SJSA1 (cell line): ENCODE measurements around the gene AMH. TPM values are rescaled to one million over a fixed set of nuclear protein-coding genes. Genes with fewer than 3 reads are reported as not detected.

ENCODE experiments used
- DNase-seq, 2 experiments: peaks; one replicate each; pipeline ENCODE4 v3.0.0-alpha.2; 2015 to 2020; ENCODE audit warnings: low spot score in 2 of 2, low read depth in 1 of 2
- H3K27ac ChIP-seq: fragments of 250-450 bp; sonication (Bioruptor Pico); 2 replicates; pipeline ENCODE4 v1.5.1; 2020; ENCODE audit warnings: mild to moderate bottlenecking, moderate library complexity
- H3K27me3 ChIP-seq: fragments of 250-450 bp; sonication (Bioruptor Pico); replicated peaks from 2 replicates; pipeline ENCODE4 v1.5.1; 2020; ENCODE audit warnings: mild to moderate bottlenecking, moderate library complexity
- H3K36me3 ChIP-seq: fragments of 250-450 bp; sonication (Bioruptor Pico); 2 replicates; pipeline ENCODE4 v1.5.1; 2020; ENCODE audit warnings: mild to moderate bottlenecking
- H3K4me1 ChIP-seq: fragments of 250-450 bp; sonication (Bioruptor Pico); replicated peaks from 2 replicates; pipeline ENCODE4 v1.6.1; 2021; ENCODE audit warnings: mild to moderate bottlenecking
- H3K4me3 ChIP-seq: fragments of 250-450 bp; sonication (Bioruptor Pico); 2 replicates; pipeline ENCODE4 v1.5.1; 2020; ENCODE audit warnings: mild to moderate bottlenecking
- H3K9me3 ChIP-seq: fragments of 250-450 bp; sonication (Bioruptor Pico); replicated peaks from 2 replicates; pipeline ENCODE4 v1.5.1; 2020; ENCODE audit warnings: mild to moderate bottlenecking
- total RNA-seq: library from RNA; depleted of rRNA; stranded (reverse); fragments of >200 nt; shearing (Covaris generic); gene quantifications from 2 replicates; pipeline ENCODE4 v1.2.3, GENCODE V29; 2014

Gene AMH
- total RNA-seq, 1 experiment from 2014 or later = 0.58 TPM

GRCh38 chr19:2212861-2213711, 36.0 kb upstream of the AMH start:
- no peaks in the 10 kb centered on the region for H3K27me3 ChIP-seq
- no peaks in the 10 kb centered on the region for H3K9me3 ChIP-seq
- no peak overlapping the region for H3K27ac ChIP-seq
- no peaks in the 10 kb centered on the region for H3K4me1 ChIP-seq
- no peak overlapping the region for H3K4me3 ChIP-seq
- peaks cover 98% of the 10 kb centered on the region for H3K36me3 ChIP-seq
- DNase-seq = no peak

DNA sequence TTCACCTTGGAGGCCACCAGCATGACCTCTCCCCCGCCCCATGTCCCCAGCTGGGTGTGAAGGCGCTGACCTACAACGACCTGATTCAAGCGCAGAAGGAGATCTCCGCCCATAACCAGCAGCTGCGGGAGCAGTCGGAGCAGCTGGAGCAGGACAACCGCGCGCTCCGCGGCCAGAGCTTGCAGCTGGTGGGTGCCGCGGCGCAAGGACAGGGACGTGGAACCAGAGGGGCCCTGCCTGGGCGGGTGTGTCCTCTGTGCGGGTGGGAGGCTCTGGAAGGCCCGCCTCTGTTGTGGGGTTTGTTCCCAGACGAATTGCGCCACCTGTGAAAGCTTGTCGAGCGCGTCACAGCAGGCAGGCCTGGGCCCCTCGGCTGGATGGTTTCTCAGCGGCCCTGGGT, 35.3 kb upstream of the AMH start:
- H3K36me3 ChIP-seq = peaks cover 95% of the 10 kb centered on the region
- H3K4me3 ChIP-seq = no peak overlapping the region
- no peak overlapping the region for H3K27ac ChIP-seq
- no peaks in the 10 kb centered on the region for H3K27me3 ChIP-seq
- no peaks in the 10 kb centered on the region for H3K9me3 ChIP-seq
- H3K4me1 ChIP-seq = no peaks in the 10 kb centered on the region
- DNase-seq = no peak

- Histone ChIP-seq H3K4me1 (no peaks in the 10 kb centered on the region), H3K4me3 (no peak overlapping the region), H3K36me3 (peaks cover 95% of the 10 kb centered on the region), H3K9me3 (no peaks in the 10 kb centered on the region), H3K27ac (no peak overlapping the region), H3K27me3 (no peaks in the 10 kb centered on the region)
- DNase-seq = no peak
Observed at GRCh38 chr19:2214251-2214650, 34.9 kb upstream of the AMH start.

GRCh38 chr19:2215281-2215751, 33.8 kb upstream of the AMH start:
- peaks cover 97% of the 10 kb centered on the region for H3K36me3 ChIP-seq
- no peak for DNase-seq
- H3K27me3 ChIP-seq = no peaks in the 10 kb centered on the region
- H3K27ac ChIP-seq = no peak overlapping the region
- no peaks in the 10 kb centered on the region for H3K4me1 ChIP-seq
- no peaks in the 10 kb centered on the region for H3K9me3 ChIP-seq
- no peak overlapping the region for H3K4me3 ChIP-seq

DNA sequence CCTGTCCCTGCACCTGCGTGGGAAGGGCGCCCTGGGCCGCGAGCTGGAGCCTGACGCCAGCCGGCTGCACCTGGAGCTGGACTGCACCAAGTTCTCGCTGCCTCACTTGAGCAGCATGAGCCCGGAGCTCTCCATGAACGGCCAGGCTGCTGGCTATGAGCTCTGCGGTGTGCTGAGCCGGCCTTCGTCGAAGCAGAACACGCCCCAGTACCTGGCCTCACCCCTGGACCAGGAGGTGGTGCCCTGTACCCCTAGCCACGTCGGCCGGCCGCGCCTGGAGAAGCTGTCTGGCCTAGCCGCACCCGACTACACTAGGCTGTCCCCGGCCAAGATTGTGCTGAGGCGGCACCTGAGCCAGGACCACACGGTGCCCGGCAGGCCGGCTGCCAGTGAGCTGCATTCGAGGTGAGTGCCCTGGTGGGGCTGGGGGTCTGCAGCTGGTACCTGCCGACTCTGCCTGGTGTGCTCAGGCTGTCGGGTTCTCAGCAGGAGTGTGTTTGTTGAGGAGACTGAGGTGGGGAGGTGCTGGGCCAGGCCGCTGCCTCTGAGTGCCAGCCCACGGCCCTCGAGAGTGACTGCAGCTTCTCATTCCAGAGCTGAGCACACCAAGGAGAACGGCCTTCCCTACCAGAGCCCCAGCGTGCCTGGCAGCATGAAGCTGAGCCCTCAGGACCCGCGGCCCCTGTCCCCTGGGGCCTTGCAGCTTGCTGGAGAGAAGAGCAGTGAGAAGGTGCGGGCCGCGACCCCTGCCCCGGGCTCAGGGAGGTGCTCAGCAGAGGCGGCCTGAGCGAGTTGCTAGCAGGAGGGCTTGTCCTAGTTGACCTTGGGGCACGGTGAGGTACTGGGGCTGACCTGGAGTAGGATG, 32.5 kb upstream of the AMH start:
- Histone ChIP-seq H3K36me3 (peaks cover 97% of the 10 kb centered on the region), H3K27ac (no peak overlapping the region), H3K9me3 (no peaks in the 10 kb centered on the region), H3K4me1 (no peaks in the 10 kb centered on the region), H3K4me3 (no peak overlapping the region), H3K27me3 (no peaks in the 10 kb centered on the region)
- DNase-seq = no peak

DNA sequence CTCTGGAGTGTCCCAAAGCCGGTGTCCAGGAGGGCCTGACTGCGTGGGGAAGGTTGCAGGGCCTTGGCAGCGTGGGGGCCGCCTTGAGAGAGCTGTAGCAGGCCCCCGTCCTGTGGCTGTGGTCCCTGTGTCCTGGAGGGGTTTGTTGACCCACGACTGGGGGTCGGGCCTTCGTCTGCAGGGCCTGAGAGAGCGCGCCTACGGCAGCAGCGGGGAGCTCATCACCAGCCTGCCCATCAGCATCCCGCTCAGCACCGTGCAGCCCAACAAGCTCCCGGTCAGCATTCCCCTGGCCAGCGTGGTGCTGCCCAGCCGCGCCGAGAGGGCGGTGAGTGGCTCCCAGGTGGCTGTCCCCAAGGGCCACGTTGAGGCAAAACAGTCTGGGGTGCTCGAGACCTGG, 31.5 kb upstream of the AMH start:
- Histone ChIP-seq H3K4me3 (no peak overlapping the region), H3K27me3 (no peaks in the 10 kb centered on the region), H3K36me3 (peaks cover 97% of the 10 kb centered on the region), H3K27ac (no peak overlapping the region), H3K4me1 (no peaks in the 10 kb centered on the region), H3K9me3 (no peaks in the 10 kb centered on the region)
- no peak for DNase-seq

- H3K4me3 ChIP-seq = no peak overlapping the region
- no peaks in the 10 kb centered on the region for H3K9me3 ChIP-seq
- H3K27me3 ChIP-seq = no peaks in the 10 kb centered on the region
- DNase-seq = no peak
- peaks cover 92% of the 10 kb centered on the region for H3K36me3 ChIP-seq
- H3K27ac ChIP-seq = no peak overlapping the region
- no peaks in the 10 kb centered on the region for H3K4me1 ChIP-seq
Observed at GRCh38 chr19:2219726-2220125, 29.4 kb upstream of the AMH start.

GRCh38 chr19:2221250-2221831, 27.8 kb upstream of the AMH start:
- Histone ChIP-seq H3K9me3 (no peaks in the 10 kb centered on the region), H3K4me1 (no peaks in the 10 kb centered on the region), H3K36me3 (peaks cover 92% of the 10 kb centered on the region), H3K4me3 (no peak overlapping the region), H3K27ac (no peak overlapping the region), H3K27me3 (no peaks in the 10 kb centered on the region)
- no peak for DNase-seq

GRCh38 chr19:2221918-2222317, 27.2 kb upstream of the AMH start:
- H3K36me3 ChIP-seq = peaks cover 92% of the 10 kb centered on the region
- H3K27me3 ChIP-seq = no peaks in the 10 kb centered on the region
- no peak overlapping the region for H3K4me3 ChIP-seq
- no peaks in the 10 kb centered on the region for H3K9me3 ChIP-seq
- no peak overlapping the region for H3K27ac ChIP-seq
- no peak for DNase-seq
- H3K4me1 ChIP-seq = no peaks in the 10 kb centered on the region

DNA sequence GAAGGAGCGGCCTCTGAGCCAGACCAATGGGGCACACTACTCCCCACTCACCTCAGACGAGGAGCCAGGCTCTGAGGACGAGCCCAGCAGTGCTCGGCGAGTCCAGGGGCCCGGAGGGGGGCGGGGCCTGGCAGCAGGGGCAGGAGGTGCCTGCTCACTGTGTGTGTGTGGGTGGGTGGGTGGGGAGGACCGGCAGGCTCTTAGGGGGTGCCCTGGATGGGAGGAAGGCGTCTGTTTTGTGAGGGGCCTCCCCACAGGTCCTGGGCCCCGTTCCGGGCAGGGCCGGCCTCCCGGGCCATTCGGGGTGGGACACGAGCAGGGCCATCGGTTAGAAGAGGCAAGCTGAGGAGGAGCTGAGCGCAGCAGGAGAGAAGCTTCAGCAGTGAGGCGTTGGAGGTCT, 25.7 kb upstream of the AMH start:
- no peak for DNase-seq
- Histone ChIP-seq H3K27ac (no peak overlapping the region), H3K36me3 (peaks cover 88% of the 10 kb centered on the region), H3K4me1 (no peaks in the 10 kb centered on the region), H3K9me3 (no peaks in the 10 kb centered on the region), H3K27me3 (no peaks in the 10 kb centered on the region), H3K4me3 (no peak overlapping the region)

GRCh38 chr19:2223959-2224358, 25.2 kb upstream of the AMH start:
- no peaks in the 10 kb centered on the region for H3K4me1 ChIP-seq
- no peaks in the 10 kb centered on the region for H3K9me3 ChIP-seq
- H3K36me3 ChIP-seq = peaks cover 88% of the 10 kb centered on the region
- H3K4me3 ChIP-seq = no peak overlapping the region
- no peak for DNase-seq
- H3K27me3 ChIP-seq = no peaks in the 10 kb centered on the region
- H3K27ac ChIP-seq = no peak overlapping the region

DNA sequence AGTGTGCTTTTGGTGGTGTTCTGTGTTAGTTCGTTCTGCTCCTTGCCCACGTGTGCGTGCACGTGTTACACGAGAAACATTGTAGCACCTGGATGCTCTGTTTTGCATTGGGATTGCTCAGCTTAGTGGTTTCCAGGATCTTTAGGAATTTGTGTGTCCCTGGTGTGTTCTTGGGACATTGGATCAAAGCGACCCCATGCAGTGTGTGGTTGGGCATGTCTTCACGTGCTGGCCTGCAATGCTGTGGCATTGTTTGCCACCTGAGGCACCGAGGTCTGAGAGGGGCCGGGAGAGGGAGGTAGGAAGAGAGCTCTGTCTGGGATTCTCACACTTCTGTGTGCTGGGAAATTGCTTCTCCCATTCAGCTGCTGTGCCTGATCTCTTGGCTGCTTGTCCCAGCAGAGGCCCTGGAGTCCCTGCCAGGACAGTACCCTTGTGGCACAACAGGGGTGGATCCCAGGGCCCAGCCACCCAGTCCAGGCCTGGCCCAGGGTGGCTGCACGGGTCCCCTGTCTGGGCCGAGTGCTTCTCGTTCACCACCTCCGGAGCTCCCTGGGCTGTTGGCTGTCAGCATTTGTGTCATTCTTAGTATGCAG, 24.3 kb upstream of the AMH start:
- no peak for DNase-seq
- Histone ChIP-seq H3K4me3 (no peak overlapping the region), H3K27ac (no peak overlapping the region), H3K27me3 (no peaks in the 10 kb centered on the region), H3K4me1 (no peaks in the 10 kb centered on the region), H3K9me3 (no peaks in the 10 kb centered on the region), H3K36me3 (peaks cover 88% of the 10 kb centered on the region)

DNA sequence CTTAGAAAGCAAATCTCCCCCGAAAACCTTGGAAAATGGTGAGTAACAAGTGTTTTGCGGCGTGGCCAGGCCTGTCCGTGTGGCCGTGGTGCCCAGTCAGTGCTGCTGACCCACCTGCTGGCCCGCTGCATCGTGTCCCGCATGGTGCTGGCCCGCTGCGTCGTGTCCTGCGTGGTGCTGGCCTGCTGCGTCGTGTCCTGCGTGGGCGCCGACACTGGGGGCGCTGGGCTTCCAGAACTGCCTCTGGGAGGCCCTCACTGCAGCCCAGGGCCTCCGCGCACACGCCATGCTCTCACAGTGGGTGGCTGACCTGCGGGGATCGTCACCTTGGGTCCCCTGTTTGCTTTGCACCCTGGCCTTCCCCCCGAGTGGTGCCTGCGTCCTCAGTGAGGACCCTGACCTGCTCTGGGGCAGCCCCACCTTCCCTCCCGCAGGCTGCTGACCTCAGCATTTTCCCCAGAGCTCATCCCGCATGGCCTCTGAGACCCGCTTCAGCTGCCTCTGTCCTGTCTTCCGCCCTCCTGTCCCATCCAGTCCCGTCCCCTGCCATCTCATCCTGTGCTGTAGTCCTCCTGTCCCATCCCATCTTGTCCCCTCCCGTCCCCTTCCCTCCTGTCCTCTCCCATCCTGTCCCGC, 23.6 kb upstream of the AMH start:
- DNase-seq = no peak
- Histone ChIP-seq H3K4me1 (no peaks in the 10 kb centered on the region), H3K4me3 (no peak overlapping the region), H3K36me3 (peaks cover 88% of the 10 kb centered on the region), H3K27me3 (no peaks in the 10 kb centered on the region), H3K9me3 (no peaks in the 10 kb centered on the region), H3K27ac (no peak overlapping the region)
